Measurements from ENCODE around the gene PTPRN2.

Gene PTPRN2

GRCh38 chr7:157603005-157603404 is 984.6 kb downstream of the PTPRN2 start:
- H3K4me1 ChIP-seq (ENCODE audit: control insufficient read depth, insufficient read depth, low read length), result no peaks in the 10 kb centered on the region
- H3K36me3 ChIP-seq (ENCODE audit: control insufficient read depth, insufficient read depth, low read length), result no peaks in the 10 kb centered on the region
- H3K9ac ChIP-seq (ENCODE audit: low read length), result no peak overlapping the region
- no peaks in the 10 kb centered on the region for H3K9me3 ChIP-seq (ENCODE audit: control insufficient read depth, low read length)
- H3K27me3 ChIP-seq (ENCODE audit: control insufficient read depth, insufficient read depth, low read length), result no peaks in the 10 kb centered on the region
- no peak overlapping the region for H3K4me3 ChIP-seq (ENCODE audit: low read length)

GRCh38 chr7:157602581-157602980 is 985.0 kb downstream of the PTPRN2 start:
- Histone ChIP-seq H3K9me3 (ENCODE audit: control insufficient read depth, low read length) (no peaks in the 10 kb centered on the region), H3K27me3 (ENCODE audit: control insufficient read depth, insufficient read depth, low read length) (no peaks in the 10 kb centered on the region), H3K4me3 (ENCODE audit: low read length) (no peak overlapping the region), H3K4me1 (ENCODE audit: control insufficient read depth, insufficient read depth, low read length) (no peaks in the 10 kb centered on the region), H3K9ac (ENCODE audit: low read length) (no peak overlapping the region), H3K36me3 (ENCODE audit: control insufficient read depth, insufficient read depth, low read length) (no peaks in the 10 kb centered on the region)

DNA sequence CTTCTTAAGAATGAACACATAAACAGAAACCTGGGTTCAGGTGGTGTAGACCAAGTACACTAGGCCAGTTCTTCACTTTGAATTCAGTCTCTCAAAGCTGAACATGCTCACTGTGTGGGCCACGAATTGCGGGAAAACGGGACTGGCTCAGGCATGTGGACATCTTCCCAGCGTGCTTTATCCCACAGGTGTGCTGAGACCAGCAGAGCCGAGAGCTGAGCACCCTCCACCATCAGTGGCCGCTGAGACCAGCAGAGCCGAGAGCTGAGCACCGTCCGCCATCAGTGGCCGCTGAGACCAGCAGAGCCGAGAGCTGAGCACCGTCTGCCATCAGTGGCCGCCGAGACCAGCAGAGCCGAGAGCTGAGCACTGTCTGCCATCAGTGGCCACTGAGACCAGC is 985.5 kb downstream of the PTPRN2 start:
- no peaks in the 10 kb centered on the region for H3K9me3 ChIP-seq (ENCODE audit: control insufficient read depth, low read length)
- no peaks in the 10 kb centered on the region for H3K4me1 ChIP-seq (ENCODE audit: control insufficient read depth, insufficient read depth, low read length)
- H3K27me3 ChIP-seq (ENCODE audit: control insufficient read depth, insufficient read depth, low read length), result no peaks in the 10 kb centered on the region
- no peak overlapping the region for H3K9ac ChIP-seq (ENCODE audit: low read length)
- no peak overlapping the region for H3K4me3 ChIP-seq (ENCODE audit: low read length)
- H3K36me3 ChIP-seq (ENCODE audit: control insufficient read depth, insufficient read depth, low read length), result no peaks in the 10 kb centered on the region

GRCh38 chr7:157601530-157601929 is 986.1 kb downstream of the PTPRN2 start:
- no peaks in the 10 kb centered on the region for H3K4me1 ChIP-seq (ENCODE audit: control insufficient read depth, insufficient read depth, low read length)
- H3K4me3 ChIP-seq (ENCODE audit: low read length), result no peak overlapping the region
- H3K9me3 ChIP-seq (ENCODE audit: control insufficient read depth, low read length), result no peaks in the 10 kb centered on the region
- no peak overlapping the region for H3K9ac ChIP-seq (ENCODE audit: low read length)
- H3K27me3 ChIP-seq (ENCODE audit: control insufficient read depth, insufficient read depth, low read length), result no peaks in the 10 kb centered on the region
- no peaks in the 10 kb centered on the region for H3K36me3 ChIP-seq (ENCODE audit: control insufficient read depth, insufficient read depth, low read length)

GRCh38 chr7:157599491-157599890 is 988.1 kb downstream of the PTPRN2 start:
- Histone ChIP-seq H3K4me3 (ENCODE audit: low read length) (no peak overlapping the region), H3K36me3 (ENCODE audit: control insufficient read depth, insufficient read depth, low read length) (no peaks in the 10 kb centered on the region), H3K9ac (ENCODE audit: low read length) (no peak overlapping the region), H3K9me3 (ENCODE audit: control insufficient read depth, low read length) (no peaks in the 10 kb centered on the region), H3K4me1 (ENCODE audit: control insufficient read depth, insufficient read depth, low read length) (no peaks in the 10 kb centered on the region), H3K27me3 (ENCODE audit: control insufficient read depth, insufficient read depth, low read length) (no peaks in the 10 kb centered on the region)

GRCh38 chr7:157597562-157597961 is 990.1 kb downstream of the PTPRN2 start:
- no peaks in the 10 kb centered on the region for H3K27me3 ChIP-seq (ENCODE audit: control insufficient read depth, insufficient read depth, low read length)
- no peaks in the 10 kb centered on the region for H3K4me1 ChIP-seq (ENCODE audit: control insufficient read depth, insufficient read depth, low read length)
- H3K9me3 ChIP-seq (ENCODE audit: control insufficient read depth, low read length), result no peaks in the 10 kb centered on the region
- H3K36me3 ChIP-seq (ENCODE audit: control insufficient read depth, insufficient read depth, low read length), result no peaks in the 10 kb centered on the region
- no peak overlapping the region for H3K4me3 ChIP-seq (ENCODE audit: low read length)
- no peak overlapping the region for H3K9ac ChIP-seq (ENCODE audit: low read length)

DNA sequence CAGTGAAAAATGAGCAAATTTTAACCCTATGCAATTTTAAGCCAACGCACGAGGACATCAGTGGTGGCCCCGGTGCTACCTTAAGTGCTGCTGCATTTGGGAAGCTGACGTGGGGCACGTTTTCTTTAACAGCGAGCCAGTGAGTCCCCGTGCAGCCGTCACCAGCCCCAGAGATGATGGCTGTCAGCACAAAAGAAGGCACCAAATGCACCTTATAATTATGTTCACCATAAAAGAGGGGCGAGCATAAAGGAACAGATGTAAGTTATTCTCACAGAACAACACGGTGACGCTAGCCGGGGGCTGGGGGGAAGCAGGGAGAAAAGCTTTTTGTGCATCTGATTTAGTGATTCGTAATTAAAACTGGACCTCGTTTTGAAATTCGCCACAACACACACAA is 990.7 kb downstream of the PTPRN2 start:
- Histone ChIP-seq H3K4me3 (ENCODE audit: low read length) (no peak overlapping the region), H3K27me3 (ENCODE audit: control insufficient read depth, insufficient read depth, low read length) (no peaks in the 10 kb centered on the region), H3K36me3 (ENCODE audit: control insufficient read depth, insufficient read depth, low read length) (no peaks in the 10 kb centered on the region), H3K4me1 (ENCODE audit: control insufficient read depth, insufficient read depth, low read length) (no peaks in the 10 kb centered on the region), H3K9ac (ENCODE audit: low read length) (no peak overlapping the region), H3K9me3 (ENCODE audit: control insufficient read depth, low read length) (no peaks in the 10 kb centered on the region)

GRCh38 chr7:157596471-157596870 is 991.2 kb downstream of the PTPRN2 start:
- Histone ChIP-seq H3K9me3 (ENCODE audit: control insufficient read depth, low read length) (no peaks in the 10 kb centered on the region), H3K27me3 (ENCODE audit: control insufficient read depth, insufficient read depth, low read length) (no peaks in the 10 kb centered on the region), H3K36me3 (ENCODE audit: control insufficient read depth, insufficient read depth, low read length) (no peaks in the 10 kb centered on the region), H3K4me3 (ENCODE audit: low read length) (no peak overlapping the region), H3K9ac (ENCODE audit: low read length) (no peak overlapping the region), H3K4me1 (ENCODE audit: control insufficient read depth, insufficient read depth, low read length) (no peaks in the 10 kb centered on the region)

DNA sequence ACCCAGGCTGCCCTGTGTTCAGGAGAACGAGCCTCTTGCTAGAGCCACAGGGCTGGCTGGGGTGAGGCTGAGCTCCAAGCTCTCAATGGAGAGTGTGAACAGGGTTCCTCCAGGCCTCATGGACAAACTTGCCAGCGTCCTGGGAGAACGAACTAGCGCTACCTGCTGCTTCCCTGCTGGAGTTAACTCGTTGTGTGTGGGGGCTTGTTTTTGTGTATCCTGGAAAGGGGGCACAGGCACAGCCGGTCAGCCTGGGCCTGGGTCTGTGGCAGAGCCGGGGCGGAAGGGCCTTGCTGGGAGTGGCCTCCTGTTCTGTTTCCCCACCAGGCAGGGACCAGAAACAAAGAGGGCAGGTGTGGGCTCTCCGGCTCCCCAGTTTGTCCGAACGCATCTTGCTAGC is 991.6 kb downstream of the PTPRN2 start:
- Histone ChIP-seq H3K9me3 (ENCODE audit: control insufficient read depth, low read length) (no peaks in the 10 kb centered on the region), H3K9ac (ENCODE audit: low read length) (no peak overlapping the region), H3K4me1 (ENCODE audit: control insufficient read depth, insufficient read depth, low read length) (no peaks in the 10 kb centered on the region), H3K36me3 (ENCODE audit: control insufficient read depth, insufficient read depth, low read length) (no peaks in the 10 kb centered on the region), H3K27me3 (ENCODE audit: control insufficient read depth, insufficient read depth, low read length) (no peaks in the 10 kb centered on the region), H3K4me3 (ENCODE audit: low read length) (no peak overlapping the region)

GRCh38 chr7:157595086-157595855 is 992.4 kb downstream of the PTPRN2 start:
- no peaks in the 10 kb centered on the region for H3K27me3 ChIP-seq (ENCODE audit: control insufficient read depth, insufficient read depth, low read length)

GRCh38 chr7:157594306-157594705 is 993.3 kb downstream of the PTPRN2 start:
- no peak overlapping the region for H3K9ac ChIP-seq (ENCODE audit: low read length)
- H3K4me1 ChIP-seq (ENCODE audit: control insufficient read depth, insufficient read depth, low read length), result no peaks in the 10 kb centered on the region
- no peaks in the 10 kb centered on the region for H3K9me3 ChIP-seq (ENCODE audit: control insufficient read depth, low read length)
- H3K36me3 ChIP-seq (ENCODE audit: control insufficient read depth, insufficient read depth, low read length), result no peaks in the 10 kb centered on the region
- no peak overlapping the region for H3K4me3 ChIP-seq (ENCODE audit: low read length)
- no peaks in the 10 kb centered on the region for H3K27me3 ChIP-seq (ENCODE audit: control insufficient read depth, insufficient read depth, low read length)

More at GRCh38 chr7:157595086-157595855, 992.4 kb downstream of the PTPRN2 start:
- Histone ChIP-seq H3K9me3 (ENCODE audit: control insufficient read depth, low read length) (no peaks in the 10 kb centered on the region), H3K4me3 (ENCODE audit: low read length) (no peak overlapping the region), H3K36me3 (ENCODE audit: control insufficient read depth, insufficient read depth, low read length) (no peaks in the 10 kb centered on the region), H3K9ac (ENCODE audit: low read length) (no peak overlapping the region), H3K4me1 (ENCODE audit: control insufficient read depth, insufficient read depth, low read length) (no peaks in the 10 kb centered on the region)

- no peaks in the 10 kb centered on the region for H3K27me3 ChIP-seq (ENCODE audit: control insufficient read depth, insufficient read depth, low read length)
- no peaks in the 10 kb centered on the region for H3K4me1 ChIP-seq (ENCODE audit: control insufficient read depth, insufficient read depth, low read length)
- H3K4me3 ChIP-seq (ENCODE audit: low read length), result no peak overlapping the region
- no peak overlapping the region for H3K9ac ChIP-seq (ENCODE audit: low read length)
- no peaks in the 10 kb centered on the region for H3K9me3 ChIP-seq (ENCODE audit: control insufficient read depth, low read length)
- no peaks in the 10 kb centered on the region for H3K36me3 ChIP-seq (ENCODE audit: control insufficient read depth, insufficient read depth, low read length)
Observed at GRCh38 chr7:157593541-157593940, 994.1 kb downstream of the PTPRN2 start.

Measured in mucosa of stomach (tissue), 1 donor.